Measurements from ENCODE around the gene CACNA2D4.

DNA sequence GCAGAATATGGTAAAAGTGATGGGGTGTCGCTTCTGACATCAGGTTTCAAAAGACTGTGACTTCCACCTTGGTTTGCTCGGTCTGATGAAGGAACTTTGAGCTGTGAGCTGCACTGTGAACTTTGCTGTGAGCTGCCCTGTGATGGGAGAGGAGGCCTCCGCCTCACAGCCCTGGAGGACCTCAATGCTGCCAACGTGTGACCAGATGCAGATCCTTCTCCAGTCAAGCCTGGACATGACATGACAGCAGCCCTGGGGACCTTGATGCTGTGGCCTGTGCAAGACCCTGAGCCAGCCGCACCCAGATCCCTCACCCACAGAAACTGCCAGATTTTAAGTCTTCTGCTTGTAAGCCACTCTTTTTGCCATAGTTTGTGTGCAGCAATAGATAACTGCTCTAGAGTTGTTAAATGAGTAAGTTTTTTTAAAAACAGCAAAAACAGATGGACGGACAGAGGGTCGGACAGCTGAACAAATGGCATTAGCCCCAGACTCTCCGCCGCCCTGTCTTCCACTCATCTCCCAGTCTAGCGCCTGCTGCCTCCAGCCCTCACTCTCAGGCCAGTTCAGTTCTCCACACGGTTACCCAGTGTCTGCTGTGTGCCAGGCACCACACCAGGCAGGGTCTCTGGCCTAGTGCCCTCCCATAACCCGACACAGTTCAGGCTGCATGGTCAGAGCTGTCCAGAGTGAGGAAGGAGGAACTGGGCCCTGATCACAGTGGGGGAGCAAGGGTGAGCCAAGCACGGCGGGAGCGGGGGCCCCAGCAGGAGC lies 111.2 kb downstream of the CACNA2D4 start:
- no peak for TF ChIP-seq RAD21 (IDR thresholded peaks at IDR 0.05; ENCODE audit: low read depth)
- no peak for TF ChIP-seq POLR2A (IDR thresholded peaks at IDR 0.05; ENCODE audit: borderline replicate concordance, extremely low read depth, insufficient read depth, insufficient read length)
- no peak for TF ChIP-seq CTCF (IDR thresholded peaks at IDR 0.05 in 2 of 3, conservative IDR thresholded peaks at IDR 0.05 in 1 of 3; ENCODE audit: borderline replicate concordance in 1 of 3, insufficient read depth in 1 of 3, low read depth in 2 of 3, low read length in 2 of 3)
- no peak for TF ChIP-seq YY1 (IDR thresholded peaks at IDR 0.05; ENCODE audit: extremely low read depth, insufficient replicate concordance, low read depth, low read length)
